Lower lobe of right lung (tissue), 2 donors: ENCODE data around the gene CPA4. TPM values are rescaled to one million over a fixed set of nuclear protein-coding genes. Genes with fewer than 3 reads are reported as not detected.
A peak's percentile ranks its signal among the peaks of the same experiment; 100 is the strongest.

Experiments used
- ATAC-seq, 2 donors: fragments of 200-7000 bp; cut with Tn5 transposase; one replicate each; pipeline ENCODE4 v1.9.1; 2020 to 2022; ENCODE audit warnings: mild to moderate bottlenecking in 2 of 2, moderate library complexity in 2 of 2
- DNase-seq: peaks from one replicate; pipeline ENCODE4 v3.0.0-alpha.2; 2020
- H3K27ac ChIP-seq: fragments of 200-600 bp; one replicate; pipeline ENCODE4 v1.8.0; 2022
- H3K27me3 ChIP-seq: fragments of 200-600 bp; one replicate; pipeline ENCODE4 v1.8.0; 2022; ENCODE audit warnings: low read depth
- H3K36me3 ChIP-seq: fragments of 200-600 bp; one replicate; pipeline ENCODE4 v1.8.0; 2022; ENCODE audit warnings: mild to moderate bottlenecking
- H3K4me1 ChIP-seq: fragments of 200-600 bp; one replicate; pipeline ENCODE4 v1.8.0; 2022
- H3K4me3 ChIP-seq: fragments of 200-600 bp; one replicate; pipeline ENCODE4 v1.8.0; 2022; ENCODE audit warnings: mild to moderate bottlenecking
- H3K9me3 ChIP-seq: fragments of 200-600 bp; one replicate; pipeline ENCODE4 v1.8.0; 2022
- CTCF ChIP-seq: fragments of 200-600 bp; IDR thresholded peaks from one replicate; pipeline ENCODE4 v1.8.0; 2022; ENCODE audit warnings: antibody characterized with exemption, mild to moderate bottlenecking
- intact Hi-C: fragments of 100-400 bp; cut with DNase I; formaldehyde crosslinking; loops from one replicate; pipeline ENCODE4 v1.11.0; 2022
- total RNA-seq: library from RNA; stranded (reverse); fragmentation: NEBNext Ultra II Directional; extraction: Animal tissue kit (Norgen Biotek cat#: 25700); gene quantifications from one replicate; pipeline ENCODE4 v1.2.1, GENCODE V29; 2021
- donor health status: DM: no; HTN: yes; CAD: no; lungs with severe emphysema.

CPA4 gene
- total RNA-seq, 1 donor from 2014 or later: not detected

- Histone ChIP-seq H3K27ac (peak overlapping the region; percentile 50), H3K27me3 (no peaks in the 10 kb centered on the region), H3K36me3 (no peaks in the 10 kb centered on the region), H3K9me3 (no peaks in the 10 kb centered on the region), H3K4me3 (no peak overlapping the region), H3K4me1 (peaks cover 16% of the 10 kb centered on the region)
- DNase-seq (no peak), ATAC-seq (no peak)
- intact Hi-C loops: no loop called here
- TF ChIP-seq CTCF: no peak
Measured at GRCh38 chr7:130367836-130368746, 75.1 kb downstream of the CPA4 start.

- intact Hi-C loops: no loop called here
- TF ChIP-seq CTCF: no peak
- ATAC-seq: peak; percentile 38 to 55
- DNase-seq: no peak
- Histone ChIP-seq H3K27me3 (no peaks in the 10 kb centered on the region), H3K36me3 (no peaks in the 10 kb centered on the region), H3K4me3 (no peak overlapping the region), H3K27ac (peak overlapping the region; percentile 50), H3K9me3 (no peaks in the 10 kb centered on the region), H3K4me1 (peaks cover 24% of the 10 kb centered on the region)
Measured at GRCh38 chr7:130369110-130369711, 76.2 kb downstream of the CPA4 start.

- no peak for TF ChIP-seq CTCF
- no peak for ATAC-seq
- Histone ChIP-seq H3K36me3 (no peaks in the 10 kb centered on the region), H3K9me3 (no peaks in the 10 kb centered on the region), H3K27ac (peak overlapping the region; percentile 50), H3K4me3 (no peak overlapping the region), H3K4me1 (peaks cover 29% of the 10 kb centered on the region), H3K27me3 (no peaks in the 10 kb centered on the region)
- intact Hi-C loops: no loop called here
- DNase-seq: no peak
Measured at GRCh38 chr7:130369831-130370550, 77.0 kb downstream of the CPA4 start.

GRCh38 chr7:130371046-130371445 is 78.1 kb downstream of the CPA4 start:
- no peak for DNase-seq
- no peaks in the 10 kb centered on the region for H3K27me3 ChIP-seq
- no peaks in the 10 kb centered on the region for H3K36me3 ChIP-seq
- no peak for ATAC-seq
- intact Hi-C loops: no loop called here
- peaks cover 3% of the 10 kb centered on the region for H3K9me3 ChIP-seq
- no peak for TF ChIP-seq CTCF
- H3K4me1 ChIP-seq: peaks cover 29% of the 10 kb centered on the region
- no peak overlapping the region for H3K4me3 ChIP-seq
- peak overlapping the region; percentile 79 for H3K27ac ChIP-seq

GRCh38 chr7:130372402-130373165 is 79.6 kb downstream of the CPA4 start:
- DNase-seq (no peak), ATAC-seq (no peak)
- Histone ChIP-seq H3K4me1 (peaks cover 29% of the 10 kb centered on the region), H3K27me3 (no peaks in the 10 kb centered on the region), H3K4me3 (no peak overlapping the region), H3K9me3 (peaks cover 10% of the 10 kb centered on the region), H3K27ac (peak overlapping the region; percentile 79), H3K36me3 (no peaks in the 10 kb centered on the region)
- intact Hi-C loops: no loop called here
- TF ChIP-seq CTCF: no peak
